ENCODE measurements around the gene CADM4. TPM values are rescaled to one million over a fixed set of nuclear protein-coding genes. Genes with fewer than 3 reads are reported as not detected.
"Not testable (repeated sequence)": the region's sequence is repeated elsewhere in the genome, so short reads cannot be mapped to it uniquely, and the experiment has no call there.

CADM4 gene
- total RNA-seq, 4 donors from 2014 or later: 85.2 to 108 (median 102) TPM

GRCh38 chr19:43658001-43658400 lies 18.4 kb upstream of the CADM4 start:
- peaks cover 0 to 9% (median 0%) of the 10 kb centered on the region in 4 donors for H3K9me3 ChIP-seq
- H3K4me1 ChIP-seq: no peaks in the 10 kb centered on the region
- TF ChIP-seq EP300 (IDR thresholded peaks at IDR 0.05): no peak
- no peak for TF ChIP-seq POLR2A (IDR thresholded peaks at IDR 0.05)
- no peak for TF ChIP-seq CTCF (IDR thresholded peaks at IDR 0.05)
- H3K27me3 ChIP-seq: no peaks in the 10 kb centered on the region
- WGBS, 2 donors: 81 to 100% methylated on average over 1 to 2 of the region's 2 CpGs
- H3K36me3 ChIP-seq: peaks cover 0 to 61% (median 0%) of the 10 kb centered on the region in 3 donors
- DNase-seq (ENCODE audit: low spot score in 2 of 2): no peak
- no peak overlapping the region for H3K27ac ChIP-seq
- H3K4me3 ChIP-seq: no peak overlapping the region

- Histone ChIP-seq H3K9me3 (peaks cover 0 to 9% (median 0%) of the 10 kb centered on the region in 4 donors), H3K27me3 (no peaks in the 10 kb centered on the region), H3K27ac (no peak overlapping the region), H3K4me3 (no peak overlapping the region), H3K4me1 (peaks cover 0 to 11% (median 0%) of the 10 kb centered on the region in 4 donors), H3K36me3 (peaks cover 0 to 57% (median 0%) of the 10 kb centered on the region in 3 donors)
- DNase-seq (ENCODE audit: low spot score in 2 of 2): no peak
- 91 to 97% methylated on average over 6 of the region's 6 CpGs for WGBS, 2 donors
- TF ChIP-seq EP300 (IDR thresholded peaks at IDR 0.05) (no peak), POLR2A (IDR thresholded peaks at IDR 0.05) (no peak), CTCF (IDR thresholded peaks at IDR 0.05) (no peak)
Observed at GRCh38 chr19:43656436-43656835, 16.8 kb upstream of the CADM4 start.

GRCh38 chr19:43652546-43652874 lies 12.9 kb upstream of the CADM4 start:
- peaks cover 0 to 65% (median 0%) of the 10 kb centered on the region in 3 donors for H3K36me3 ChIP-seq
- no peak for DNase-seq (ENCODE audit: low spot score in 2 of 2)
- peak overlapping the region in 2 of 4 donors; percentile 8 to 23 for H3K27ac ChIP-seq
- TF ChIP-seq CTCF (IDR thresholded peaks at IDR 0.05): peak in 1 of 5 experiments; percentile 2
- TF ChIP-seq EP300 (IDR thresholded peaks at IDR 0.05): no peak
- H3K4me3 ChIP-seq: no peak overlapping the region
- WGBS, 2 donors: 68% methylated on average over 5 of the region's 5 CpGs
- peaks cover 0 to 11% (median 0%) of the 10 kb centered on the region in 4 donors for H3K4me1 ChIP-seq
- H3K9me3 ChIP-seq: no peaks in the 10 kb centered on the region
- H3K27me3 ChIP-seq: no peaks in the 10 kb centered on the region

- Histone ChIP-seq H3K27ac (peak overlapping the region in 3 of 4 donors; percentile 8 to 52 (median 23)), H3K4me1 (peaks cover 0 to 11% (median 0%) of the 10 kb centered on the region in 4 donors), H3K9me3 (no peaks in the 10 kb centered on the region), H3K4me3 (peak overlapping the region in 1 of 4 donors; percentile 32), H3K36me3 (peaks cover 0 to 71% (median 0%) of the 10 kb centered on the region in 3 donors), H3K27me3 (no peaks in the 10 kb centered on the region)
- WGBS, 2 donors: 48 to 54% methylated on average over 14 of the region's 14 CpGs
- TF ChIP-seq EP300 (IDR thresholded peaks at IDR 0.05) (peak in 1 of 2 donors; percentile 41), POLR2A (IDR thresholded peaks at IDR 0.05) (no peak), CTCF (IDR thresholded peaks at IDR 0.05) (peak; percentile 73 to 80 (median 80))
- peak; percentile 28 to 71 for DNase-seq (ENCODE audit: low spot score in 2 of 2)
Observed at GRCh38 chr19:43651758-43652545, 12.3 kb upstream of the CADM4 start.

GRCh38 chr19:43650276-43650675 lies 10.6 kb upstream of the CADM4 start:
- H3K27ac ChIP-seq; DNase-seq (ENCODE audit: low spot score in 2 of 2); H3K9me3 ChIP-seq; H3K4me3 ChIP-seq; H3K27me3 ChIP-seq: not testable (repeated sequence)
- Histone ChIP-seq H3K4me1 (peaks cover 0 to 11% (median 0%) of the 10 kb centered on the region in 4 donors), H3K36me3 (peaks cover 0 to 70% (median 0%) of the 10 kb centered on the region in 3 donors)
- 98 to 99% methylated on average over 7 of the region's 7 CpGs for WGBS, 2 donors

Data from tibial nerve (tissue), 4 donors.